ENCODE data around the gene PELI2.

Gene PELI2

GRCh38 chr14:56261046-56261445 lies 142.8 kb downstream of the PELI2 start:
- no peak for FAIRE-seq

DNA sequence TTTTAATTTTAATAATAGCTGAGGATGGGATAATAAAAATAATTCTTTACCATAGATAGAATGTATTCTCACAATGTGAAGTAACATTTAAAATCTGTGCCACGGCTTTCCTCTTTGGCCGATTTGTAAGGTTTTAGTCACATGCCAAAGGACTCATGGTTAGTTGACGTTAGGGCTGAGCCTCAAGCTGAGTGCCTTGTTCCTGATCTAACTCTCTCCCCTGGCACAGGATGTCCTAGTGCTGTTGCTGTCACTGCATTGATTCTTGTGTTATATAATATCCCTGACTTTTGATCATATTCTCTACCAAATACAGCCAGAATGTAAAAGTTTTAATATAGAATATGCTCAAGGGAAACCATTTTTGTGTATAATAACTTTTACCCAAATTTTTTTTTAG lies 144.3 kb downstream of the PELI2 start:
- no peak for FAIRE-seq

- FAIRE-seq, result no peak
Observed at GRCh38 chr14:56268039-56268438, 149.8 kb downstream of the PELI2 start.

DNA sequence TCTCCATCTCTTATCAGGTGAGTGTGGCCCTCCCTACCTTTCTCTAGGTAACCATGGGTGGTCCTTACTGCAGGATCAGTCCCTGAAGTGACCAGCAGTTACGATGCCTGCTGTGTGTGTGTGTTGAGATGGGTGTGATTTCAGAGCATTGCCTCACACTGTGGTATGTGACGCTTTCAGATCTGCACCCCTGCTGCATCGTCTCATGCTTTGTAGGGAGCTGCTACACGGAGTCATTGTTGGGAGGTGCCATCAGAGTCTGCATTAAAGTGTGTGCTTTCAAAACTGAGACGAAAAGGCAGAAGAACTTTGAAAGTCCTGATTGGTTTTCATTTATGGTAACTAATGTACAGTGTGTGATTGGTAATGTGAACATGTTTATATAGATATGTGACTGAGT lies 150.5 kb downstream of the PELI2 start:
- no peak for FAIRE-seq

GRCh38 chr14:56270921-56271320 lies 152.7 kb downstream of the PELI2 start:
- FAIRE-seq, result no peak

DNA sequence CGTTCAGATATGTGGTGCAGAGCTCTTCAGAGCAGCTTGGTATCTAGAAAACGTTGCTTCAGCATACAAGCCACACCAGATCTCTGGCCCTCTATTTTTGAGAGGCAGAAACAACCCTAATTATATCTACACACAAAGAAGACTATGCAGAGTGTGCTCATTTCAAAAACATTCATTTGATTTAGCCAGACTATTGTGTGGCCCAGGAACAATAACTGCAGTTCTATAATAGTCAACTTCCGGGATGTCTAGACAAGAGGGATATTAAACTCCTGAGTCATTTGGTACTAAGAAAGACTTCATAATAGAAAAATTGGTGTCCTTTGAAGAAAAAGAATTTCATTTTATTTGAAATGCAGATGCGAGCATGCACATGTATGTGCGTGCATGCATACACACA lies 153.8 kb downstream of the PELI2 start:
- no peak for FAIRE-seq

GRCh38 chr14:56273155-56273554 lies 154.9 kb downstream of the PELI2 start:
- no peak for FAIRE-seq

- no peak for FAIRE-seq
Observed at GRCh38 chr14:56273951-56274350, 155.7 kb downstream of the PELI2 start.

GRCh38 chr14:56274556-56274955 lies 156.3 kb downstream of the PELI2 start:
- FAIRE-seq, result no peak

DNA sequence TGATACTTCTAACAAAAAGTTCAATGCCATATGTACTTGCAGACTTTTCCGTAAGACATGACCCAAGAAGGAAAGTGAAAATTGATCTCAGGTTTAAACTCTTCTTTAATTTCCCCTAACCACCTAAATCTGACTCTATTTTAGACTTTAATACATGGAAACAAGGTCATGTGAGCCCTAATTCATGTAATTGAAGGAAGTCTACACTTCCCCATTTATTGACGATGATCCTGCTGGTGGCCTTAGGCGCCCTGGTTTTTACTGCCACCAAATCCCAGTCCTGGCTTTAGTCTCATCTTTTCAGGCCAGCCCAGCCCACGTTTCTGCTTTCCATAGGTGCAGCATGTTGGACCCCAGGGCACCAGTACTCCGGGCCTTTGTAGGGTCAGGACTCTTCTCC lies 157.9 kb downstream of the PELI2 start:
- no peak for FAIRE-seq

DNA sequence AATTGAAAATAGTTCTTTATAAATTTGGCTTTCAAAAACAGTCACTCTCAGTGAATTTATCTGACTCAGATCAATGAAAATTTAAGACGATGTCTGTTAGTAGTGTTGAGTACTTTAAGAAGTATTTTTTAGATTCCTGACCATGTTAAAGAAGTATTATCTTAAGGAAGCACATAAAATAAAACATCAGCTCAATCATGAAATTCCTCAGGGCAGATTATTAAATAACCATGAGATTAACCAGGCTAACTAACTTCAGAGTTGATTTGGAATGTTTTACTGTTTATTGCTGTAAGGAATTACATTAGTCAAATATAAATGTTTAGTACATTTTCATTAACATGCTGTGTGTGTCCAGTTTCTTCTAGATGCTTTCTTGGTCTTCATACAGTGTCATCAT lies 160.2 kb downstream of the PELI2 start:
- FAIRE-seq, result no peak

GRCh38 chr14:56280843-56281242 lies 162.6 kb downstream of the PELI2 start:
- no peak for FAIRE-seq

DNA sequence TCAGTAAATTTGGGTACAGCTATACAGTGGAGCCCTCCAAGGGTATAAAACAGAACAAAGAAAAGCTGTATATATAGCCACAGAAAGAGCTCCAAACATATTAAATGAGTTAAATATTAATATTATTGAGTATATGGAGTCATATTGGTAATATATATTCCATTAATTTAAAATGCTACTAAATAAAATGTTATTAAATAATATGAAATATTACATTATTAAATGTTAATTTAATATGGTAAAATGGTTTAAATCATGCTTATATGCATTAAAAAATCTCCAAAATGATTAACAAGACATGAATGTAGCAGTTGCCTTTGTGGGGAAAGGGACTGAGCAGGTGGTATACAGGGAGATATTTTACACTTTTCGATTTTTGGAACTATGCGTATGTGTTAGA lies 164.0 kb downstream of the PELI2 start:
- FAIRE-seq, result peak; percentile 53

GRCh38 chr14:56284641-56285040 lies 166.4 kb downstream of the PELI2 start:
- no peak for FAIRE-seq

DNA sequence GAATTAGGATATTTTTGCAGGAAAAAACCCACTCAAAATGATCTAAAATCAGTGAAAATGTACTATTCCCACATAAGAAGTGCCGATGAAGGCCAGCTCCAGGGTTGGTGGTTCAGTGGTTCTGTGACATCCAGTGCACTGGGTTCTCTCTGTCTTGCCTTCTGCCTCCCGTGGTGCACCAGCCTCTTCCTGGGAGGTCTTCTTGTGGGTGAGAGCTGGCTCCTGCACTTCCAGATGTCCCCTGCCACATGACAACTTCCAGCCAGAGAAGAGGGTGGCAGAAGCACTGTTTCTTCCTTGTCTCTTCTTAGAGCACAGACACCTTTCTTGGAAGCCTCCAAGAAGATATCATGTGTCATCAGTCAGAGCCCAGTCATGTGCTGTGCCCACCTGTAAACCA lies 170.9 kb downstream of the PELI2 start:
- FAIRE-seq, result no peak

GRCh38 chr14:56290195-56290594 lies 172.0 kb downstream of the PELI2 start:
- FAIRE-seq, result no peak

DNA sequence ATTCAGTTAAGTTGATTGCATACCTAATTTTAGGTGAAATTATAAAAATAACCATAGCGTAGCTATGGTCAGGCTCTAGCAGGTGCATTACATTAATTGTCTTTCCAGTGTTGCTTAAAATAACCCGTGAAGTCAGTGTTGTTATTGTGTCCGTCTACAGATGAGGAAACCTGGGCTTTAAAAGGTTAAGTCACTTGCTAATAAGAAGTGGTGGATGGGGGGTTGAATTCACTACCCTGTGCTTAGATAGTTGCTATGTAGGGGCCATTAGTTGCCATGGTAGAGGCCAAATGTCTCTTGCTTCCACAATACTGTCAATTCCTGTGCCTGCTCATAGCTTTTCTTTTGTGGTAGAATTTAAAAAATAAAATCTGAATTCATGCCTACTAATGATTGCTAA lies 174.8 kb downstream of the PELI2 start:
- FAIRE-seq, result no peak

- no peak for FAIRE-seq
Observed at GRCh38 chr14:56293506-56293905, 175.3 kb downstream of the PELI2 start.

GRCh38 chr14:56294128-56294527 lies 175.9 kb downstream of the PELI2 start:
- no peak for FAIRE-seq

- FAIRE-seq, result no peak
Observed at GRCh38 chr14:56295743-56296142, 177.5 kb downstream of the PELI2 start.

- FAIRE-seq, result no peak
Observed at GRCh38 chr14:56297449-56297848, 179.2 kb downstream of the PELI2 start.

GRCh38 chr14:56299306-56299984 lies 181.2 kb downstream of the PELI2 start:
- FAIRE-seq, result no peak

- no peak for FAIRE-seq
Observed at GRCh38 chr14:56300495-56300894, 182.3 kb downstream of the PELI2 start.

- FAIRE-seq, result no peak
Observed at GRCh38 chr14:56304456-56304855, 186.2 kb downstream of the PELI2 start.

DNA sequence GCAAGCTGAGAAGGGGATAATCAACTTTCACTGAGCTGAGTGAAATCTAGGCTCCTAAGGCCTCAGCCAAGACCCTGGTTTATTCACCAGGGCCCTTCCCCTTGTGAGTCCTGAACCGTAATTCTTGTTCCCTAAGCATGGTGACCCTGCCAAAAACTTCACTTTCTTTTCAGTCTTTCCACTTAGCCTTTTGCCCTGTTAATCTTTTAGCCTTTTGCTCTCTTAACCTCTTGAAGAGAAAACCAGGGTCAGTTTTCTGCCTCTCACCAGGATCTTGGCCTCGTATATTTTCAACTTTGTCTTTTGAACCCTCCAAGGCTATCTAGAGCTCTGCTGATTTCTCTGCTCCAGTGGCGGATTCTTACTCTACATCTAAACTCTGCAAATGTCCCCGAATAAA lies 191.0 kb downstream of the PELI2 start:
- FAIRE-seq, result no peak

All from colon (tissue), 2 donors.